ENCODE measurements around the gene HSPA9. TPM values are rescaled to one million over a fixed set of nuclear protein-coding genes. Genes with fewer than 3 reads are reported as not detected.

The HSPA9 gene
- total RNA-seq, 1 donor from 2014 or later = 247 TPM

DNA sequence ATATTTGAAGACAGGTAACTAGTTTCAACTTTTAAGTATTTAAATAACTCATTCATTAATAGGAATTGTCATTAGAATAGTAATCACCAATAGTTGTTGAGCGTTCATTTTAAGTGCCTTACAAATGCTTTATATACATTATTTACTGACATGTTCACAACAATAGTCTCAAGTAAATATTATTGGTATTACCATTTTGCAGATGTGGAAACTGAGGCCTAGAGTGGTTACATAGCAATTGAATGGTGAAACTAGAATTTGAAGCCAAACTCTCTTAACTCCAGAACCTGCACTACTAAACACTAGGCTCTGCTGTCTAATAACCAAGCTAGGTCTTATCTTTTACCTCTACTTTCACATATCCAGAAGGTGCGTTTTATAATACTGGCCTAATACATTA, 4.8 kb upstream of the HSPA9 start:
- no peak overlapping the region for H3K4me3 Mint-ChIP-seq
- no peak for DNase-seq (ENCODE audit: low read depth, low spot score)
- H3K4me1 Mint-ChIP-seq = peaks cover 13% of the 10 kb centered on the region
- H3K9me3 Mint-ChIP-seq = peaks cover 4% of the 10 kb centered on the region
- TF ChIP-seq, protein P1, sequence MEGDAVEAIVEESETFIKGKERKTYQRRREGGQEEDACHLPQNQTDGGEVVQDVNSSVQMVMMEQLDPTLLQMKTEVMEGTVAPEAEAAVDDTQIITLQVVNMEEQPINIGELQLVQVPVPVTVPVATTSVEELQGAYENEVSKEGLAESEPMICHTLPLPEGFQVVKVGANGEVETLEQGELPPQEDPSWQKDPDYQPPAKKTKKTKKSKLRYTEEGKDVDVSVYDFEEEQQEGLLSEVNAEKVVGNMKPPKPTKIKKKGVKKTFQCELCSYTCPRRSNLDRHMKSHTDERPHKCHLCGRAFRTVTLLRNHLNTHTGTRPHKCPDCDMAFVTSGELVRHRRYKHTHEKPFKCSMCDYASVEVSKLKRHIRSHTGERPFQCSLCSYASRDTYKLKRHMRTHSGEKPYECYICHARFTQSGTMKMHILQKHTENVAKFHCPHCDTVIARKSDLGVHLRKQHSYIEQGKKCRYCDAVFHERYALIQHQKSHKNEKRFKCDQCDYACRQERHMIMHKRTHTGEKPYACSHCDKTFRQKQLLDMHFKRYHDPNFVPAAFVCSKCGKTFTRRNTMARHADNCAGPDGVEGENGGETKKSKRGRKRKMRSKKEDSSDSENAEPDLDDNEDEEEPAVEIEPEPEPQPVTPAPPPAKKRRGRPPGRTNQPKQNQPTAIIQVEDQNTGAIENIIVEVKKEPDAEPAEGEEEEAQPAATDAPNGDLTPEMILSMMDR (conservative IDR thresholded peaks at IDR 0.05) = no peak
- H3K36me3 Mint-ChIP-seq (ENCODE audit: low read depth) = peaks cover 3% of the 10 kb centered on the region
- no peaks in the 10 kb centered on the region for H3K27me3 Mint-ChIP-seq (ENCODE audit: low read depth)
- H3K27ac Mint-ChIP-seq (ENCODE audit: unreplicated experiment) = no peak overlapping the region

DNA sequence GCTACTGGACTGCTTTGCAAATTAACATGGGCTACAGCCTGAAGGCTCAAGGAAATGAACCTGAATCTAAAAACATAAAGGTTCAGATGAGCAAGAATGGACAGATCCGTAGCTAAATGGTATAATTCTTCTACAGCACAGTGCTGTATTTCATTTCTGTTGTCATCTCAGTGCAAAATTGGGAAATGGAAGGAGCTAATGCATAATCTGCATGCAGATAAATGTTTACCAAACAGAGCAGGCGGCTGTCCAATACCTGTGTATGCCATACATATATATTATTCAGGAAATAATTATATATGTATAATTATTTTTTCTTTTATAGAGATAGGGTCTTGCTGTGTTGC, 4.3 kb upstream of the HSPA9 start:
- H3K36me3 Mint-ChIP-seq (ENCODE audit: low read depth) = peaks cover 7% of the 10 kb centered on the region
- TF ChIP-seq, protein P1 (conservative IDR thresholded peaks at IDR 0.05) = no peak
- no peaks in the 10 kb centered on the region for H3K27me3 Mint-ChIP-seq (ENCODE audit: low read depth)
- H3K4me1 Mint-ChIP-seq = peaks cover 18% of the 10 kb centered on the region
- peak overlapping the region; percentile 71 for H3K4me3 Mint-ChIP-seq
- DNase-seq (ENCODE audit: low read depth, low spot score) = no peak
- peaks cover 4% of the 10 kb centered on the region for H3K9me3 Mint-ChIP-seq
- no peak overlapping the region for H3K27ac Mint-ChIP-seq (ENCODE audit: unreplicated experiment)

DNA sequence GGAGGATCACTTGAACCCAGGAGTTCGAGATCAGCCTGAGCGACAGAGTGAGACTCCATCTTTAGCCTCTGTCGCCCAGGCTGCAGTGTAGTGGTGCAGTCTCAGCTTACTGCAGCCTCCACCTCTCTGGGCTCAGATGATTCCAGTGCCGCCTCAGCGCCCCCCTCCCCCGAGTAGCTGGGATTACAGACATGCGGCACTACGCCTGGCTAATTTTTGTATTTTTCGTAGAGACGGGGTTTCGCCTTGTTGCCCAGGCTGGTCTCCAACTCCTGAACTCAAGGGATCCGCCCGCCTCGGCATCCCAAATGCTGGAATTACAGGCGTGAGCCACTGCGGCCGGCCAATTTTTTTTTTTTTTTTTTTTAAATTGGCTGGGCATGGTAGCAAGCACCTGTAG, 2.3 kb upstream of the HSPA9 start:
- Mint-ChIP-seq H3K27ac (ENCODE audit: unreplicated experiment) (peak overlapping the region; percentile 78), H3K27me3 (ENCODE audit: low read depth) (no peaks in the 10 kb centered on the region), H3K9me3 (peaks cover 4% of the 10 kb centered on the region), H3K4me1 (peaks cover 28% of the 10 kb centered on the region), H3K36me3 (ENCODE audit: low read depth) (peaks cover 13% of the 10 kb centered on the region), H3K4me3 (peak overlapping the region; percentile 44)
- TF ChIP-seq, protein P1 (conservative IDR thresholded peaks at IDR 0.05) = no peak
- DNase-seq (ENCODE audit: low read depth, low spot score) = no peak

DNA sequence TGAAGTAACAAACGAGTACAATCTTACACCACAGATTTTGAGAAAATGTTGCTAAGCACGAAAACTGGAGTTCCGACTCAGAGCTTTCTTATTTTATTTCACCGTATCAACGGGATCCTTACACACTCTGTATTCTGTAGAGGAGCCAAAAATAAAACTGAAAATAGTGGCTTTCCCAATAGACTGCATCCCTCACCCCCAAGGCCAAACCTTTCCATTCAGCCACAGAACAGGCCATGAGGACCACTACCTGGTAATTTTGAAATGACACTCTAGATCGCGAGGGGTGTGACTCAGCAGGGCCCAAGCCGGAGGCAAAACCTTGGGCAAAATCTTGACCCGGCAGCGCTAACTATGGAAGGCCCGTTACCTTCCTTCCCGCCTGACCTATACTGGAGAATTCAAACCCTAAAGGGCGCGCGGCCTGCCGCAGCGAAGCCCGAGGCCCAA, 432 bp downstream of the HSPA9 start:
- Mint-ChIP-seq H3K4me3 (peak overlapping the region; percentile 97), H3K36me3 (ENCODE audit: low read depth) (peaks cover 24% of the 10 kb centered on the region), H3K9me3 (peaks cover 4% of the 10 kb centered on the region), H3K4me1 (peaks cover 28% of the 10 kb centered on the region), H3K27me3 (ENCODE audit: low read depth) (no peaks in the 10 kb centered on the region), H3K27ac (ENCODE audit: unreplicated experiment) (peak overlapping the region; percentile 100)
- TF ChIP-seq, protein P1 (conservative IDR thresholded peaks at IDR 0.05) = no peak
- no peak for DNase-seq (ENCODE audit: low read depth, low spot score)

DNA sequence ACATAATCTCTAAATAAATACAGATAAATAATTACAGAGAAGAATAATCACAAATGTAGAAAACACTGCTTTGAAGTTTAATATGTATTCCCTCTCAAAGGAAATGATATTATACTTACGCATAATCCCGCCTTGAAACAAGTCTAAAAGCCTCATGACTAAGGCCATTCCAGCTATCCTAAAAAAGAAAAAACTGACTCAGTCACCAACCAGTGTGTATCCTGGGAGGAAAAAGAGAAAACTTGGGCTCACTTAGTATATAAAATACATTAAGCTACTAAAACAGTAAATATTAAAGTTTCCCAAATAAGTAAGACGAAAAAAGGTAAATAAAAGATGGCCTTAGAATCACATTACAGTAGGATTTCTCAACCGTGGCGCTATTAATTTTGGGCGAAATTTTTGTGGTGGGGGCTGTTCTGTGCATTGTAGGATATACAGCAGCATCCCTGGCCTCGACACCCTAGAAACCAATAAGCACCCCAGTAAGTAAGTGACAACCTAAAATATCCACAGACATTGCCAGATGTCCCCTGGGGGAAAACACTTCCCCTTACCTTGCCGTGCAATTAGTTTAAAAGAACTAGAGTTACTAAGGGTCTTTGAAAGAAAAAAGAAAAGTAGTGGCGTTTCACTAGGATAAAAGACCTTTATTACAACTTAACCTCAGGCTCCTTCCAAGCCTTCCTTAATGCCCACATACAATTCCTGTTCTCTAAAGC, 1.1 kb downstream of the HSPA9 start:
- H3K4me3 Mint-ChIP-seq = peak overlapping the region; percentile 97
- H3K27me3 Mint-ChIP-seq (ENCODE audit: low read depth) = no peaks in the 10 kb centered on the region
- peaks cover 26% of the 10 kb centered on the region for H3K36me3 Mint-ChIP-seq (ENCODE audit: low read depth)
- peak overlapping the region; percentile 100 for H3K27ac Mint-ChIP-seq (ENCODE audit: unreplicated experiment)
- no peak for DNase-seq (ENCODE audit: low read depth, low spot score)
- H3K4me1 Mint-ChIP-seq = peaks cover 24% of the 10 kb centered on the region
- TF ChIP-seq, protein P1 (conservative IDR thresholded peaks at IDR 0.05) = no peak
- peaks cover 4% of the 10 kb centered on the region for H3K9me3 Mint-ChIP-seq
